Endometrial microvascular endothelial cells (primary cell): ENCODE results near the gene CD93. TPM values are rescaled to one million over a fixed set of nuclear protein-coding genes. Genes with fewer than 3 reads are reported as not detected.

ENCODE experiments used
- in situ Hi-C: cut with HindIII; loops from 2 replicates; pipeline ENCODE4 v1.10.0; 2017; ENCODE audit warnings: low sequenced_read_pairs, low pct_unique_long_range_greater_than_20kb; ENCODE audit errors: inconsistent ontology term
- total RNA-seq: library from RNA; depleted of rRNA; stranded (reverse); fragments of >200 nt; gene quantifications from one replicate; pipeline ENCODE4 v1.2.3, GENCODE V29; 2015; ENCODE audit errors: inconsistent ontology term

The CD93 gene
- total RNA-seq, 1 donor from 2014 or later: 477 TPM

GRCh38 chr20:23031346-23031745 lies 54.8 kb downstream of the CD93 start:
- in situ Hi-C loops: no loop called here

Other genes starting within 250 kb of the CD93 start
- not detected for gene SSTR4, start 51.0 kb downstream of the CD93 start, total RNA-seq
- gene THBD, start 36.7 kb downstream of the CD93 start, total RNA-seq: 12.7 TPM